ENCODE measurements around the gene LCN1.

DNA sequence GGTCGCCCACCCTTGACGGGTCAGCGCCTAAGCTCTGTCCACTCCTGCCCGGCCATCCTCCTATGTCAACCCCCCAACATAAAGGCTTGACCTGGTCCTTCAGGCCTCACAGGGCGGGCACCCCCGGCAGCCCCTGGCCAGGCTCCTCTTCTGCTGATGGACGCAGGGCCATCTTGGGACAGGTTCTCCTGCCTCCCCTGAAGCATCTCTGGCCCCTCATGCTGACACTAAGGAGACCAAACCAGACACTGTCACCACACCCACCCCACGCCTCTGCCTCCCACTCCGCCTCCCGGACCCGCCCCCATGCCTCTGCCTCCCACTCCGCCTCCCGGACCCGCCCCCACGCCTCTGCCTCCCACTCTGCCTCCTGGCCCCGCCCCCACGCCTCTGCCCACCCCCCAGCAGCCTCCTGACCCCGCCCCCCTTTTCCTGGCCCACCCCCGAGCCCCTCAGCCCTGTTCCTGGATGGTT is 31.5 kb downstream of the LCN1 start:
- TF ChIP-seq, protein P1, sequence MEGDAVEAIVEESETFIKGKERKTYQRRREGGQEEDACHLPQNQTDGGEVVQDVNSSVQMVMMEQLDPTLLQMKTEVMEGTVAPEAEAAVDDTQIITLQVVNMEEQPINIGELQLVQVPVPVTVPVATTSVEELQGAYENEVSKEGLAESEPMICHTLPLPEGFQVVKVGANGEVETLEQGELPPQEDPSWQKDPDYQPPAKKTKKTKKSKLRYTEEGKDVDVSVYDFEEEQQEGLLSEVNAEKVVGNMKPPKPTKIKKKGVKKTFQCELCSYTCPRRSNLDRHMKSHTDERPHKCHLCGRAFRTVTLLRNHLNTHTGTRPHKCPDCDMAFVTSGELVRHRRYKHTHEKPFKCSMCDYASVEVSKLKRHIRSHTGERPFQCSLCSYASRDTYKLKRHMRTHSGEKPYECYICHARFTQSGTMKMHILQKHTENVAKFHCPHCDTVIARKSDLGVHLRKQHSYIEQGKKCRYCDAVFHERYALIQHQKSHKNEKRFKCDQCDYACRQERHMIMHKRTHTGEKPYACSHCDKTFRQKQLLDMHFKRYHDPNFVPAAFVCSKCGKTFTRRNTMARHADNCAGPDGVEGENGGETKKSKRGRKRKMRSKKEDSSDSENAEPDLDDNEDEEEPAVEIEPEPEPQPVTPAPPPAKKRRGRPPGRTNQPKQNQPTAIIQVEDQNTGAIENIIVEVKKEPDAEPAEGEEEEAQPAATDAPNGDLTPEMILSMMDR (IDR thresholded peaks at IDR 0.05) = no peak
- no peak for TF ChIP-seq EP300 (IDR thresholded peaks at IDR 0.05)
- TF ChIP-seq POLR2A (IDR thresholded peaks at IDR 0.05) = no peak
- TF ChIP-seq POLR2AphosphoS5 (IDR thresholded peaks at IDR 0.05) = no peak

Data from gastroesophageal sphincter (tissue), 3 donors.